Psoas muscle (tissue), 8 donors: Measurements from ENCODE around the gene DEFB126. TPM values are rescaled to one million over a fixed set of nuclear protein-coding genes. Genes with fewer than 3 reads are reported as not detected.
"Not testable (repeated sequence)": the region's sequence is repeated elsewhere in the genome, so short reads cannot be mapped to it uniquely, and the experiment has no call there.

ENCODE experiments used
- ATAC-seq, 4 donors: fragments of 200-7000 bp; cut with Tn5 transposase; one replicate each; pipeline ENCODE4 v1.9.1; 2020; ENCODE audit warnings: moderate library complexity in 3 of 4, mild to moderate bottlenecking in 2 of 4
- DNase-seq, 2 donors: peaks; one replicate each; pipeline ENCODE4 v3.0.0-alpha.2; 2020
- H3K27ac ChIP-seq: fragments of 200-600 bp; one replicate; pipeline ENCODE4 v1.8.0; 2022
- H3K27me3 ChIP-seq, 3 donors: fragments of 200-600 bp in 1 of 3; one replicate each; pipeline versions ENCODE4 v1.6.1 to v1.8.0; 2013 to 2022; ENCODE audit warnings: low read length in 2 of 3, mild to moderate bottlenecking in 2 of 3, moderate library complexity in 1 of 3; ENCODE audit not compliant: insufficient read depth in 3 of 3
- H3K36me3 ChIP-seq, 2 donors: fragments of 200-600 bp in 1 of 2; one replicate each; pipeline versions ENCODE4 v1.6.1 to v1.8.0; 2013 to 2022; ENCODE audit warnings: low read depth in 1 of 2, mild to moderate bottlenecking in 1 of 2, moderate library complexity in 1 of 2; ENCODE audit not compliant: insufficient read depth in 1 of 2
- H3K4me1 ChIP-seq: fragments of 200-600 bp; one replicate; pipeline ENCODE4 v1.8.0; 2022
- H3K4me3 ChIP-seq: fragments of 200-600 bp; one replicate; pipeline ENCODE4 v1.8.0; 2022; ENCODE audit warnings: mild to moderate bottlenecking
- H3K9me3 ChIP-seq: fragments of 200-600 bp; one replicate; pipeline ENCODE4 v1.8.0; 2022
- WGBS, 3 donors: extraction: QIAGEN DNeasy Blood & Tissue Kit; methylation state at CpG; one replicate each; pipeline versions ENCODE4 v1.1.6 to v1.1.7; 2013; 5-methylcytosine and 5-hydroxymethylcytosine counted together
- intact Hi-C, 2 donors: fragments of 100-400 bp; cut with DNase I; formaldehyde crosslinking; loops; one replicate each; pipeline versions ENCODE4 v1.11.0 to v1.14.2; 2022
- polyA plus RNA-seq, 3 donors: library from polyadenylated mRNA; stranded (reverse); fragments of 200-250 nt; gene quantifications; one replicate each; pipeline ENCODE4 v1.2.3, GENCODE V29; 2013
- total RNA-seq, 4 donors: library from RNA; stranded (reverse); fragmentation: NEBNext Ultra II Directional in 2 of 4; extraction: Animal tissue kit (Norgen Biotek cat#: 25700) in 2 of 4; gene quantifications; one replicate each; pipeline versions ENCODE4 v1.2.1 to v1.2.4, GENCODE V29; 2021 to 2023
- TF ChIP-seq, protein P1 (sequence below): fragments of 200-600 bp; IDR thresholded peaks from one replicate; pipeline ENCODE4 v1.8.0; 2022; ENCODE audit warnings: antibody characterized with exemption
- donor health status: healthy with polysubstance abuse.
- donor health status: DM: no; HTN: no; CAD: no; lungs with moderate emphysema.
- donor health status: Bipolar disorder and iron deficiency.
- donor health status: healthy.
- donor health status: DM: yes; HTN: yes; CAD: no.
- donor health status: DM: no; HTN: no; CAD: no.
- donor health status: DM: no; HTN: no; CAD: no.
- donor health status: DM: yes; HTN: yes; CAD: no.

Gene DEFB126
- total and polyA plus RNA-seq, 7 donors, result not detected

DNA sequence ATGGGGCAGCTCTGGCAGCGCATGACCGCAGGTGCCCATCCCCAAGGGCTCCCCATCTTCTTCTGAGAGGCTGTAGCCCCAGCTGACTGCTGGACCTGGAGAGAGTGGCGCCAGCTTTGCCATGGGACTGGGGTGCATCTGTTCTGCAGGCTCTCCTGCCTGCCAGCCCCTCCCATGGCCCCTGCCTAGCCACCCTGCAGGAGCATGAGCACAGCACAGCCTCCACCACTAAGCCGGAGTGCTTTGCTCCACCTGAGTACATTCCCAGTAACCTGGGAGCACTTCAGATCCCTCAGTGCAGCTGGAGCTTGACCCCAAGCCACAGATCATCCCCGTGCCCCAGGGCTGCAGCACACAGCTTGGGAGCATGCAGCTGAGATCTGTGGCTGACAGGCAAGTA is 38.9 kb upstream of the DEFB126 start:
- Histone ChIP-seq H3K9me3 (no peaks in the 10 kb centered on the region), H3K36me3 (no peaks in the 10 kb centered on the region), H3K4me1 (no peaks in the 10 kb centered on the region), H3K27me3 (peaks cover 2 to 15% (median 5%) of the 10 kb centered on the region in 3 donors), H3K4me3 (no peak overlapping the region), H3K27ac (no peak overlapping the region)
- WGBS, 3 donors, result 80 to 83% (median 83%) methylated on average over 5 of the region's 5 CpGs
- DNase-seq (no peak), ATAC-seq (no peak)
- TF ChIP-seq, protein P1, sequence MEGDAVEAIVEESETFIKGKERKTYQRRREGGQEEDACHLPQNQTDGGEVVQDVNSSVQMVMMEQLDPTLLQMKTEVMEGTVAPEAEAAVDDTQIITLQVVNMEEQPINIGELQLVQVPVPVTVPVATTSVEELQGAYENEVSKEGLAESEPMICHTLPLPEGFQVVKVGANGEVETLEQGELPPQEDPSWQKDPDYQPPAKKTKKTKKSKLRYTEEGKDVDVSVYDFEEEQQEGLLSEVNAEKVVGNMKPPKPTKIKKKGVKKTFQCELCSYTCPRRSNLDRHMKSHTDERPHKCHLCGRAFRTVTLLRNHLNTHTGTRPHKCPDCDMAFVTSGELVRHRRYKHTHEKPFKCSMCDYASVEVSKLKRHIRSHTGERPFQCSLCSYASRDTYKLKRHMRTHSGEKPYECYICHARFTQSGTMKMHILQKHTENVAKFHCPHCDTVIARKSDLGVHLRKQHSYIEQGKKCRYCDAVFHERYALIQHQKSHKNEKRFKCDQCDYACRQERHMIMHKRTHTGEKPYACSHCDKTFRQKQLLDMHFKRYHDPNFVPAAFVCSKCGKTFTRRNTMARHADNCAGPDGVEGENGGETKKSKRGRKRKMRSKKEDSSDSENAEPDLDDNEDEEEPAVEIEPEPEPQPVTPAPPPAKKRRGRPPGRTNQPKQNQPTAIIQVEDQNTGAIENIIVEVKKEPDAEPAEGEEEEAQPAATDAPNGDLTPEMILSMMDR, result no peak
- intact Hi-C loops, result no loop called here

DNA sequence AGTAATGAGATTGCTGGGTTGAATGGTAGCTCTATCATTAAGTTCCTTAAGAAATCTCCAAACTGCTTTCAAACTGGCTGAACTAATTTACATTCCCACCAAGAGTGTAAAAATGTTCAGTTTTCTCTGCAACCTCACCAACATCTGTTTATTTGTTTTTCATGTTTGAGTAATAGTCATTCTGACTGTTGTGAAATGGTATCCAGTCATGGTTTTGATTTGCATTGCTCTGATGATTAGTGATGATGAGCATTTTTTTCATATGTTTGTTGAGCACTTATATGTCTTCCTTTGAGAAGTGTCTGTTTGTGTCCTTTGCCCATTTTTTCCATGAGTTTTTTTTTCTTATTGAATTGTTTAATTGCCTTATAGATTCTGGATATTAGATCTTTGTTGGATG is 30.0 kb upstream of the DEFB126 start:
- TF ChIP-seq, protein P1, result no peak
- intact Hi-C loops, result no loop called here
- Histone ChIP-seq H3K4me1 (no peaks in the 10 kb centered on the region), H3K9me3 (peaks cover 3% of the 10 kb centered on the region), H3K27me3 (no peaks in the 10 kb centered on the region), H3K27ac (no peak overlapping the region), H3K36me3 (no peaks in the 10 kb centered on the region), H3K4me3 (no peak overlapping the region)
- no peak for ATAC-seq
- DNase-seq, result no peak

GRCh38 chr20:117518-117917 is 24.9 kb upstream of the DEFB126 start:
- H3K9me3 ChIP-seq, result peaks cover 8% of the 10 kb centered on the region
- ATAC-seq, result no peak
- DNase-seq, result no peak
- no peaks in the 10 kb centered on the region for H3K36me3 ChIP-seq
- H3K4me1 ChIP-seq, result no peaks in the 10 kb centered on the region
- TF ChIP-seq, protein P1, result no peak
- peaks cover 0 to 6% (median 0%) of the 10 kb centered on the region in 3 donors for H3K27me3 ChIP-seq
- no peak overlapping the region for H3K4me3 ChIP-seq
- intact Hi-C loops, result no loop called here
- no peak overlapping the region for H3K27ac ChIP-seq

- 83 to 93% (median 90%) methylated on average over 23 to 27 of the region's 28 CpGs for WGBS, 3 donors
- H3K36me3 ChIP-seq, H3K27ac ChIP-seq, intact Hi-C loops, DNase-seq, H3K9me3 ChIP-seq, H3K4me3 ChIP-seq, H3K4me1 ChIP-seq, H3K27me3 ChIP-seq, ATAC-seq: not testable (repeated sequence)
These were observed 12.5 kb upstream of the DEFB126 start for GRCh38 chr20:129786-130323.

DNA sequence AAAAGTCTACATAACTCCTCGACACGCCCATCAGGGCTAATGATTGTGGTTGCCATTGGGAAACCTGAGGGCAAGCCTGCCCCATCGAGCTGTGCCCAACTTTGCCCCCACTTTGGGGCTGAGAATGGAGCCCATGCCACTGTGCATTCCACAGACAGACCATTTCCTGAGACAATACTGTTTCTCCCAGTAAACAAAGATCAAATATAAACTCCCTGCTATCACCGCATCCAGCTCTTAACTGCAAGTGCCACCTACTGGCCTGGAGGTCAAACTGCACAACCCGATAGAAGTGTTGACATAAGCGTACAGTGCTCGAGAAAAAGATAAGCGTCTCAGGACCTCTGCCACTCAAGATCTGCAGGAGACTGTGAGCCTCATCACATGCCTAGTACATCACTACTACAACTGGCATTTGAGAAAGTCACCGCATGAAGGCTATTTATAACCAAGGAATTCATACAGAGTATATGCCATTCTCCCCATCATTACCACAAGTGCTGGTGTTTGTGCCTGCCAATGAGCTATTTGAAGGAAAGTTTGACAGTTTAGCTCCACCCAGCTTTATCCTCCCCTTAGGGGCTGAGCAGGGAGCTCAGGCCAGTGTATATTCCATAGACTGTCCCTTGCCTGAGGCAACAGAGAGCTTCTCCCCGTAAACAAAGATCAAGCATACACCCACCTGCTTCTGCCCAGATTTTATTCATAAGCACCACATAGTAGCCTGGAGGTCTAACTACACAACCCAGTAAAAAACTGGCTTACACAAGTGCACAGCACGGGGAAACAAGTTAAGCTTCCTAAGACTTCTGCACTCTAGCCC is 4.5 kb upstream of the DEFB126 start:
- WGBS, 3 donors, result 78 to 86% (median 84%) methylated on average over 11 of the region's 11 CpGs
- intact Hi-C loops, result no loop called here
- H3K4me1 ChIP-seq, result no peaks in the 10 kb centered on the region
- no peak for ATAC-seq
- H3K9me3 ChIP-seq, result no peaks in the 10 kb centered on the region
- no peak for DNase-seq
- no peak overlapping the region for H3K4me3 ChIP-seq
- peaks cover 0 to 5% (median 0%) of the 10 kb centered on the region in 3 donors for H3K27me3 ChIP-seq
- TF ChIP-seq, protein P1, result no peak
- no peaks in the 10 kb centered on the region for H3K36me3 ChIP-seq
- H3K27ac ChIP-seq, result no peak overlapping the region
